Motor neuron (in vitro differentiated cells): Measurements from ENCODE around the gene TUSC2. TPM values are rescaled to one million over a fixed set of nuclear protein-coding genes. Genes with fewer than 3 reads are reported as not detected.

Source experiments
- ATAC-seq, 8 experiments: fragments of 200-7000 bp; cut with Tn5 transposase; replicated peaks in 6 of 8; 2 replicates each; pipeline ENCODE4 v1.8.0; 2021; ENCODE audit warnings: mild to moderate bottlenecking in 8 of 8, moderate library complexity in 8 of 8
- H3K27ac ChIP-seq, 2 donors: fragments of 250-450 bp; sonication (Bioruptor Pico); 2 replicates each; pipeline ENCODE4 v1.9.0; 2021; ENCODE audit warnings: antibody characterized with exemption in 2 of 2, mild to moderate bottlenecking in 2 of 2, moderate library complexity in 1 of 2
- H3K4me1 ChIP-seq, 2 donors: fragments of 250-450 bp; sonication (Bioruptor Pico); replicated peaks in 1 of 2; 2 replicates each; pipeline ENCODE4 v1.6.1; 2021; ENCODE audit warnings: antibody characterized with exemption in 2 of 2, mild to moderate bottlenecking in 2 of 2, moderate library complexity in 1 of 2
- H3K4me3 ChIP-seq, 5 donors: fragments of 250-450 bp; sonication (Bioruptor Pico); 2 replicates each; pipeline ENCODE4 v1.9.0; 2021; ENCODE audit warnings: antibody characterized with exemption in 5 of 5, mild to moderate bottlenecking in 5 of 5, moderate library complexity in 4 of 5
- WGBS, 10 experiments: fragments of 450-650 bp; shearing (Covaris generic); methylation state at CpG; one replicate each; pipeline ENCODE4 v1.0.0; 2022; 5-methylcytosine and 5-hydroxymethylcytosine counted together
- in situ Hi-C, 9 experiments: fragments of 400-800 bp; cut with MboI; loops; one replicate each; pipeline ENCODE4 v1.15.0; 2021; ENCODE audit warnings: low sequenced_read_pairs in 9 of 9, low pct_unique_long_range_greater_than_20kb in 2 of 9; ENCODE audit not compliant: unreplicated experiment in 9 of 9
- total RNA-seq, 8 experiments: library from RNA; unstranded; fragments of 300-600 nt; gene quantifications; 2 replicates each; pipeline versions ENCODE4 v1.2.3 to v1.2.4, GENCODE V29; 2022

Gene TUSC2
- 10 to 100 TPM; 15.5 to 36.9 (median 26.1) TPM for total RNA-seq

- Histone ChIP-seq H3K4me3 (peak within 1 kb of the TSS; percentile 87 to 97 (median 92)), H3K27ac (peak within 1 kb of the TSS; percentile 72 to 87), H3K4me1 (peaks cover 7 to 12% of the 10 kb centered on the region in 2 donors)
- WGBS, 10 experiments, result 0 to 44% (median 12%) methylated on average over 1 to 17 of the region's 55 CpGs; no CpG with 5 or more reads in 2 of the 10 experiments
- peak; percentile 86 to 94 (median 88) for ATAC-seq
- in situ Hi-C loops, result no loop called here
Observed at GRCh38 chr3:50327943-50328691, at the start of gene TUSC2. TSS of gene TUSC2 (minus strand) at chr3:50328223. CDS start at chr3:50328099, 124 bp downstream.

- peak in 1 of 8 experiments; percentile 46 for ATAC-seq
- Histone ChIP-seq H3K4me3 (no peak overlapping the region), H3K4me1 (peaks cover 59 to 67% of the 10 kb centered on the region in 2 donors), H3K27ac (peak overlapping the region in 1 of 2 donors; percentile 92)
- 0 to 100% (median 67%) methylated on average over 1 to 2 of the region's 7 CpGs; no CpG with 5 or more reads in 5 of the 10 experiments for WGBS, 10 experiments
- in situ Hi-C loops, result no loop called here
Observed at GRCh38 chr3:50375258-50375931, 47.4 kb upstream of the TUSC2 start.

- WGBS, 10 experiments, result no CpG with 5 or more reads among the region's 22 CpGs
- in situ Hi-C loops, result no loop called here
- ATAC-seq, result peak in 2 of 8 experiments; percentile 2 to 5
- peak overlapping the region; percentile 62 to 92 for H3K27ac ChIP-seq
- no peak overlapping the region for H3K4me3 ChIP-seq
- H3K4me1 ChIP-seq, result peaks cover 57 to 59% of the 10 kb centered on the region in 2 donors
Observed at GRCh38 chr3:50374363-50375257, 46.6 kb upstream of the TUSC2 start.

- ATAC-seq, result peak in 5 of 8 experiments; percentile 66 to 83 (median 79)
- in situ Hi-C loops, result no loop called here
- Histone ChIP-seq H3K27ac (peak overlapping the region; percentile 65 to 82), H3K4me3 (no peak overlapping the region), H3K4me1 (peaks cover 49 to 53% of the 10 kb centered on the region in 2 donors)
- WGBS, 10 experiments, result 10 to 80% (median 55%) methylated on average over 1 to 7 of the region's 12 CpGs; no CpG with 5 or more reads in 6 of the 10 experiments
Observed at GRCh38 chr3:50373146-50374051, 45.4 kb upstream of the TUSC2 start.

GRCh38 chr3:50372349-50372748, 44.3 kb upstream of the TUSC2 start:
- peaks cover 49 to 51% of the 10 kb centered on the region in 2 donors for H3K4me1 ChIP-seq
- H3K4me3 ChIP-seq, result no peak overlapping the region
- peak overlapping the region; percentile 65 to 82 for H3K27ac ChIP-seq
- in situ Hi-C loops, result no loop called here
- 20 to 64% (median 40%) methylated on average over 1 to 3 of the region's 8 CpGs; no CpG with 5 or more reads in 7 of the 10 experiments for WGBS, 10 experiments
- peak in 7 of 8 experiments; percentile 18 to 56 (median 38) for ATAC-seq

- no peak for ATAC-seq
Observed at GRCh38 chr3:50371133-50371685, 43.2 kb upstream of the TUSC2 start.

GRCh38 chr3:50370594-50370993, 42.6 kb upstream of the TUSC2 start:
- ATAC-seq, result peak in 3 of 8 experiments; percentile 42 to 68 (median 42)
- WGBS, 10 experiments, result 14 to 60% (median 40%) methylated on average over 4 to 7 of the region's 14 CpGs; no CpG with 5 or more reads in 5 of the 10 experiments
- H3K4me1 ChIP-seq, result peaks cover 46 to 50% of the 10 kb centered on the region in 2 donors
- no peak overlapping the region for H3K4me3 ChIP-seq
- in situ Hi-C loops, result no loop called here
- H3K27ac ChIP-seq, result peak overlapping the region in 1 of 2 donors; percentile 37

More at GRCh38 chr3:50371133-50371685, 43.2 kb upstream of the TUSC2 start:
- in situ Hi-C loops, result no loop called here
- Histone ChIP-seq H3K4me3 (no peak overlapping the region), H3K4me1 (peaks cover 48 to 49% of the 10 kb centered on the region in 2 donors), H3K27ac (peak overlapping the region in 1 of 2 donors; percentile 37)
- WGBS, 10 experiments, result 80 to 100% methylated on average over 1 to 3 of the region's 3 CpGs; no CpG with 5 or more reads in 8 of the 10 experiments

- Histone ChIP-seq H3K4me3 (no peak overlapping the region), H3K27ac (no peak overlapping the region), H3K4me1 (peaks cover 37 to 44% of the 10 kb centered on the region in 2 donors)
- ATAC-seq, result peak in 2 of 8 experiments; percentile 5 to 13
- in situ Hi-C loops, result no loop called here
- WGBS, 10 experiments, result 20 to 60% (median 44%) methylated on average over 1 to 4 of the region's 9 CpGs; no CpG with 5 or more reads in 6 of the 10 experiments
Observed at GRCh38 chr3:50369012-50369670, 41.1 kb upstream of the TUSC2 start.

GRCh38 chr3:50365842-50366220, 37.8 kb upstream of the TUSC2 start:
- WGBS, 10 experiments, result 80 to 100% (median 100%) methylated on average over 1 to 2 of the region's 5 CpGs; no CpG with 5 or more reads in 7 of the 10 experiments
- in situ Hi-C loops, result no loop called here
- no peak for ATAC-seq
- Histone ChIP-seq H3K27ac (peak overlapping the region in 1 of 2 donors; percentile 71), H3K4me1 (peaks cover 11 to 19% of the 10 kb centered on the region in 2 donors), H3K4me3 (no peak overlapping the region)

GRCh38 chr3:50365080-50365841, 37.2 kb upstream of the TUSC2 start:
- H3K4me3 ChIP-seq, result peak overlapping the region; percentile 22 to 36 (median 30)

More at GRCh38 chr3:50365080-50365841, 37.2 kb upstream of the TUSC2 start:
- in situ Hi-C loops, result no loop called here
- peak; percentile 78 to 88 (median 82) for ATAC-seq
- Histone ChIP-seq H3K27ac (peak overlapping the region; percentile 54 to 71), H3K4me1 (peaks cover 7 to 14% of the 10 kb centered on the region in 2 donors)
- WGBS, 10 experiments, result 30 to 65% methylated on average over 3 to 4 of the region's 53 CpGs; no CpG with 5 or more reads in 8 of the 10 experiments
